Muscle layer of colon (tissue), 2 donors: ENCODE results near the gene BAG5.

Source experiments
- H3K27ac ChIP-seq: one replicate; pipeline ENCODE4 v1.7.0; 2013; ENCODE audit warnings: low read depth, mild to moderate bottlenecking, low read length, moderate library complexity
- H3K27me3 ChIP-seq, 2 donors: one replicate each; pipeline ENCODE4 v1.7.0; 2013; ENCODE audit warnings: low read length in 2 of 2, mild to moderate bottlenecking in 2 of 2; ENCODE audit not compliant: insufficient read depth in 2 of 2, control insufficient read depth in 1 of 2
- H3K36me3 ChIP-seq: one replicate; pipeline ENCODE4 v1.7.0; 2013; ENCODE audit warnings: mild to moderate bottlenecking, low read length; ENCODE audit not compliant: insufficient read depth
- H3K4me1 ChIP-seq: one replicate; pipeline ENCODE4 v1.7.0; 2013; ENCODE audit warnings: mild to moderate bottlenecking, low read length; ENCODE audit not compliant: insufficient read depth
- H3K4me3 ChIP-seq, 2 donors: one replicate each; pipeline ENCODE4 v1.7.0; 2013; ENCODE audit warnings: low read length in 2 of 2, low read depth in 1 of 2, mild to moderate bottlenecking in 1 of 2, moderate library complexity in 1 of 2
- H3K9ac ChIP-seq: one replicate; pipeline ENCODE4 v1.7.0; 2013; ENCODE audit warnings: low read length
- H3K9me3 ChIP-seq: one replicate; pipeline ENCODE4 v1.7.0; 2013; ENCODE audit warnings: mild to moderate bottlenecking, low read length
- donor health status: abdominal sarcoma.
- donor health status: Adenocarcinoma of cecum.

BAG5 gene

DNA sequence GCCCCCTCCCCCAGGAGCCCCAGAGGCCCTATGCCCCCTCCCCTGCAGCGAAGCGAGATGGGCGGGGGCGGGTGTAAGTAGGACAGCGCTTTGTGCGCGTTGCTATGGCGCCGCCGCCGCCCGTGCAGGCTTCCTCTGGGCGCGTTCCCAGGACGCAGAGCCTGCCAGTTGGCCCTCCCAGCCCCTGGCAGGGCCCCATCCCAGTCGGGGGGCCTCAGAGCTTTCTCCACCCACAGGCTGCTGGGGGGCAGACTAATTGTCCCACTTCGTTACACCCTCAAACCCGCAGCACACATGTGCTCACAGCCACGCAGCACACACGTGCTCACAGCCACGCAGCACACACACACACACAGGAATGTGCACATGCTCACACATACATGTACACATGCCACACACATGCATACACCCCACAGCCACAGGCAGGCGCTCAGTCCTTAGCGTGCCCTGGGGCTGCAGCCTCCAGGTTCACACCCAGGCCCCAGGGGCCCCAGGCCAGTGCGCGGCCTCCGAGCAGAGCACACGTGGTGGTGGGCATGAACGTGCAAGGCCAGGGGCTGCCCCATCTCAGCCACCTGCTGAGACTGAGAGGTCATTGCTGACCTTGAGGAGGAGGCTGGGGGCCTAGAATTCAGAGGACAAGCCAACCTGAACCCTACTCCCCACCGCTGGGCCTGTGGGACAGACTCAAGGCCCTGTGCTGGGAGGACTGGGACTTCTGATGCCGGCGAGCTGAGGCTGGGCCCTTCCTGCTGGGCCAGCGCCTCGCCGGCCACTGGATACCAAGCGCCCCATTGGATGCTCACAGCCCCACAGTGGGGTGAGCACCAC lies 17.9 kb downstream of the BAG5 start:
- Histone ChIP-seq H3K36me3 (no peaks in the 10 kb centered on the region), H3K27me3 (no peaks in the 10 kb centered on the region), H3K4me3 (no peak overlapping the region), H3K9me3 (no peaks in the 10 kb centered on the region), H3K9ac (no peak overlapping the region), H3K4me1 (peaks cover 87% of the 10 kb centered on the region), H3K27ac (peak overlapping the region; percentile 62)

DNA sequence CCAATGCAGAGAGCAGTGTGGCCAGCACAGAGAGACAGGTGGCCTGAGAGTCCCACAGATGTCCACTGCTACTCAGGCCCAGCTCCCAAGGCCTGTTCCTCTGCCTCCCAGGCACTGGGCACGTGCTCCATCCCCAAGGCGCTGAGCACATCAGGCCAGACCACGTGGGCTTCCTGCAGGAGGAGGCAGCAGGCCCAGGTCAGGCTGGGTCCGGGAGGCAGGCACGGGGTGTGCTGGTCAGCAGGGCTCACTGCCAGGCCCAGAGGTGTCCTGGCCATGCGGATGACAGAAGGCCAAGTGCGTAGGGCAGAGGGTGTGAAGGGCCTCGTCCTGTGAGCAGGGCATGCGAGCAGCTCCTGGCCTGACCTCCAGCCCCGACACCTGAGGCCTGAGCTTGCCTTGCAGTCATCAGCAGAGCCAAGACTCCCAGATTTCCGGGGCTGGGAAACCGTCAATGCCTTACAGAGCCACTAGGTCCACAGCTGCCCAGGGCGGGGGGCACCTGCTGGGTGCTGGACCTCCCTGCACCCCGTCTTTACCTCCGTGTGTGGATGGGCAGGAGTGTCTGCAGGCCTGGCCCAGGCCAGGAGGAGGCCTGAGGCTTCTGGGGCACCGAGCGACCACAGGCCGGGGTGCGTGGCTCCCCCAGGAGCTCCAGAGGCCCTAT lies 18.6 kb downstream of the BAG5 start:
- Histone ChIP-seq H3K4me3 (peak overlapping the region in 1 of 2 donors; percentile 35), H3K36me3 (no peaks in the 10 kb centered on the region), H3K9ac (no peak overlapping the region), H3K9me3 (no peaks in the 10 kb centered on the region), H3K4me1 (peaks cover 86% of the 10 kb centered on the region), H3K27ac (peak overlapping the region; percentile 59), H3K27me3 (no peaks in the 10 kb centered on the region)

DNA sequence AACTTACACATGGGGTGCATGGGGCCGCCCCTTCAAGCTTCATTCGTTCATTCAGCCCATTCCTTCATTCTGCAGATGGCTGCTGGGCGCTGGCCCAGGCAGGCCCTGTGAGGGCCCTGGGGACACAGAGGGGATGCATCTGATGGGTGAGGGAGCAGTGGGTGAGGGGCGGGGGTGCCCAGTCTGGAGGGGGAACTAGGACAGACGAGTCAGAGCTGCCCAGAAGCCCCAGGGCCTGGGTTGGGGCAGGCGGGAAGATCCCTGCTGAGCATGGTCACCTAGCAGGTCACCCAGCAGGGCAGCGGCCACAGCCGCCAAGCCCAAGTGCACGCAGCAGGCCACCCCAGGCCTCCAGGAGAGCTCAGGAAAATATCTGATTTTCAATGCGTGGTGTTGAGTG lies 19.3 kb downstream of the BAG5 start:
- no peaks in the 10 kb centered on the region for H3K36me3 ChIP-seq
- no peaks in the 10 kb centered on the region for H3K27me3 ChIP-seq
- no peak overlapping the region for H3K9ac ChIP-seq
- H3K4me1 ChIP-seq: peaks cover 86% of the 10 kb centered on the region
- no peaks in the 10 kb centered on the region for H3K9me3 ChIP-seq
- H3K27ac ChIP-seq: peak overlapping the region; percentile 59
- H3K4me3 ChIP-seq: no peak overlapping the region

DNA sequence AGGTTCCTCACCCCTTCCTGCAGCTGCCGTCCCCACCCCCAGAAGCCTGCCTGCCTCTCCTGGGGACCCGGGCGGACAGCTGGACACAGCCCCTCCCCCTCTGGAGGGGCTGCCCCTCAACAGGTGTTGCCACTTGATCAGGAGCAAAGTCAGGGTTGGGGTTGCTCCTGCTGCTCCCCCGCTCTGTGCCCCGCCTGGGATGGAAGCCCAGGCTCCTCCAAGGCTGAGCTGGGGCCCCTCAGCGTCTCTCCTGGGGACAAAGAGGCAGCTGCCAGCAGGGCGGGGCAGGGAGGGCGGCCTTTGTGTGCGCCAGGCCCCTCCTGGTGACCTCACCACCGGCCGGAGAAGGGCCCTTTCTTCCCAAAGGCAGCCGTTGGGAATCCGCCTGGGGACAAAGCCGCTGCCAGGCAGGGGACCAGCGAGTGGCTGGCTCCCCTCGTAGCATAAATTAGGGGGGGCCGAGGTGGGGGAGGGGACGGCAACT lies 19.8 kb downstream of the BAG5 start:
- peaks cover 82% of the 10 kb centered on the region for H3K4me1 ChIP-seq
- H3K27ac ChIP-seq: peak overlapping the region; percentile 59
- H3K4me3 ChIP-seq: peak overlapping the region in 1 of 2 donors; percentile 31
- no peaks in the 10 kb centered on the region for H3K9me3 ChIP-seq
- H3K27me3 ChIP-seq: no peaks in the 10 kb centered on the region
- no peaks in the 10 kb centered on the region for H3K36me3 ChIP-seq
- H3K9ac ChIP-seq: peak overlapping the region; percentile 4

DNA sequence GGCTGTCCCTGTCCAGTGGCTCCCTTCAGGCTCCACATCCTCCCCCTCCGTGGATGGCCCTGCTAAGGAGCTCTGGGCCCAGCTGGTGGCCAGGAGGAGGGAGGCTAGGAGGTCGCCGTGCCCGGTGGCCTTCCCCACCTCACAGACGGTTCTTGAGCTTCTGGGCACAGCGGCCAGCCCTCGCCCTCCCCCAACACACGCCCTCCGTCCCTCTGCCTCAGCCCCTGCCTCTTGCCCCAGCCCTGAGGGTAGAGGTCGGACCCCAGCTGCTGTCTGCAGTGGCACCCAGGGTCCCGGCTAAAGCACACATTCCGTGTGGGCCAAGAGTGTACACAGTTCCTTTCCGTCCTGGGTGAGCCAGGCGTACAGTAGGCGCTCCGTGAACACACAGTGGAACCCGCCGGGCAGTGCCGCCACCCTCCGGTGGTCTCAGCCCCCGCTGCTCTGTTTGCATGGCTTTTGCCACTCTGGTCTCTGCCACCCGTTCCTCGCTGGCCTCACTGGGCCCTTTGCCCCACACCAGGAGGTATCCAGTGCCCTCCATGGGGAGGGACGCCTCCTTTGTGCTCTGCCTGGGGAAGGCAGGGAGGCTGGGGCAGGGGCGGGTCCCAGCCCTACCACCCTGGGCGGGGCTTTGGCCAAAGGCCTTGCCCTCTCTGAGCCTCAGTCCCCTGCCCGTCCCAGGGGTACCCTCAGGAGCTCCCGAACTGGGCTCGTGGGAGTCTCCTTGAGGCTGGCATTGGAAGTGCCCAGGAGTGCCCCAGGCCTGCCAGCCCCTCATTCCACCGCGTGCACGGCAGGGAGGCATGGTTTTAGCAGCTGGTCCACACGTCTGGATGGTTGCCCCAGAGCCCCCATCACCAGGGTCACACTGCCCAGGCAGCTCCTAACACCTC lies 20.5 kb downstream of the BAG5 start:
- H3K36me3 ChIP-seq: no peaks in the 10 kb centered on the region
- peak overlapping the region; percentile 4 for H3K9ac ChIP-seq
- peak overlapping the region in 1 of 2 donors; percentile 31 for H3K4me3 ChIP-seq
- peaks cover 79% of the 10 kb centered on the region for H3K4me1 ChIP-seq
- H3K27ac ChIP-seq: peak overlapping the region; percentile 59
- no peaks in the 10 kb centered on the region for H3K9me3 ChIP-seq
- H3K27me3 ChIP-seq: no peaks in the 10 kb centered on the region

DNA sequence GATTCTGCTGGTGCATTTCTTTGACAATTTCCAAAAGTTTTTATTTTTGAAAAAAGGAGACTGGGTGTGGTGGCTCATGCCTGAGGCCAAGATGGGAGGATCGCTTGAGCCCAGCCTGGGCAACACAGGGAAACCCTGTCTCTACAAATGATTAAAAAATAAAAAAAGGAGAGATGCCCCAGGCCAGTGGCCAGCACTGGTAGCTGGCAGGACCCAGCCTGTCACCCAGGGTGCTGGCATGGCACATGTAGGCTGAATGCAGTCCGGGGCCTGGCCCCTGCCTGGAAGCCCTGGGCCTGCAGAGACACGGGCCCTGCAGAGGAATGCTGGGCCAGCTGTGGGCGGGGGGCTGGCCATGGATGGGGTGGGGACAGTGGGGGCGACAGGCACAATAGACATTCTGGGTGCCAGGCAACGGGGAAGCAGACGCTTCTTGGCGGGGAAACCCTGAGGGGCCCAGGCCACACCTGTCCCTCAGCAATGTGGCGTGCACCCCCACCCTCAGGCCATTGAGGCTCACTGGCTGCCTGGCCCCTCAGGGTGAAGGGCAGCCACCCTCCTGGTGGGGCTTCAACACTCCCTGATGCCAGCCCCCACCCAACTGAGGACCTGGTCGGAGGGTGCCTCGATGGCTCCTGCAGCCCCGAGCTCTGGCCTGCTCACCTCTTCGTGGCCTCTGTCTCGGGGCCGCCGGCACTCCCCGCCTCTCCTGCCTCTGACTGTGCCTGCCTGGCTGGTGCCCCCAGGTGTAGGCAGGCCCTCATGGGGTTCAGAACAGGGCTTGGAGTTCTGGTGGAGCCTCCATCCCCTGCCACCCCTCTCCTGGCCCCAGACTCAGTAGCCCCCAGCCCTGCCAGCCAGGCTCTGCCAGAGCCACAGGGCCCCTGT lies 21.4 kb downstream of the BAG5 start:
- Histone ChIP-seq H3K36me3 (no peaks in the 10 kb centered on the region), H3K4me3 (peak overlapping the region in 1 of 2 donors; percentile 31), H3K27ac (peak overlapping the region; percentile 59), H3K27me3 (no peaks in the 10 kb centered on the region), H3K4me1 (peaks cover 76% of the 10 kb centered on the region), H3K9me3 (no peaks in the 10 kb centered on the region), H3K9ac (no peak overlapping the region)

DNA sequence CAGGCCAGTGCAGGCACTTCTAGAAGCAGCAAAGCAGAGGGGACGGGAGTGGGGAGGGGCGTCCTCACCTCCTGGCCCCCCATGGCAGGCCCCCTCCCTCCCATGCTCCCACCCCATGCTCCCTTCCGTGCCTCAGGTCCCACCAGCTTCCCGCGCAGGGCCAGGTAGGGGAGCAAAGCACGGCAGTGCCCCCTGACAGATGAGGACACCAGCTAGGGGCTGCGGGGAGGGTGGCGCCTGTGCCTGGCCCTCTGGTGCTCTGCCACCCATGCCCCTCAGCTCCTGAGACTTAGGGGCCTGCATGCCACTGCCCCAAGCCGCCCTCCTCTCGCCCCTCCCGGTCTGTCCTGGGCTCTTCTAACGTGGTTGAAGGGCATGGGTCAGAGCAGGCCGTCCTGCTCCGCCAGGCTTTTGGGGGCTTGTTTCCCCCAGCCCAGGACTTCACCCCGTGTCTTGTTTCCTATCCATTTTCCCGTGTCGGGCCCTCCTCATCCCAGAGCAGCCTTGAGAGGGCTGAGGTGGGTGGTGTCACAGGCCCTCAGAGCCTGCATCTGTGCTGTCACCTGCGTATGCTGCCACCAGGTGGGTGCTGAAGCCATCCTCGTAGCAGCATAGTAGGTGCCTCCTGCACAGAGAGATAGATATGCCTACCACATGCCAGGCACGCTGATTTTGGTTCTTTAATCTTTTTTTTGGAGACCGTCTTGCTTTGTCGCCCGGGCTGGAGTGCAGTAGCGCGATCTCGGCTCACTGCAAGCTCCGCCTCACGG lies 23.2 kb downstream of the BAG5 start:
- Histone ChIP-seq H3K4me3 (no peak overlapping the region), H3K36me3 (no peaks in the 10 kb centered on the region), H3K9ac (no peak overlapping the region), H3K27me3 (no peaks in the 10 kb centered on the region), H3K27ac (peak overlapping the region; percentile 85), H3K4me1 (peaks cover 82% of the 10 kb centered on the region), H3K9me3 (no peaks in the 10 kb centered on the region)

DNA sequence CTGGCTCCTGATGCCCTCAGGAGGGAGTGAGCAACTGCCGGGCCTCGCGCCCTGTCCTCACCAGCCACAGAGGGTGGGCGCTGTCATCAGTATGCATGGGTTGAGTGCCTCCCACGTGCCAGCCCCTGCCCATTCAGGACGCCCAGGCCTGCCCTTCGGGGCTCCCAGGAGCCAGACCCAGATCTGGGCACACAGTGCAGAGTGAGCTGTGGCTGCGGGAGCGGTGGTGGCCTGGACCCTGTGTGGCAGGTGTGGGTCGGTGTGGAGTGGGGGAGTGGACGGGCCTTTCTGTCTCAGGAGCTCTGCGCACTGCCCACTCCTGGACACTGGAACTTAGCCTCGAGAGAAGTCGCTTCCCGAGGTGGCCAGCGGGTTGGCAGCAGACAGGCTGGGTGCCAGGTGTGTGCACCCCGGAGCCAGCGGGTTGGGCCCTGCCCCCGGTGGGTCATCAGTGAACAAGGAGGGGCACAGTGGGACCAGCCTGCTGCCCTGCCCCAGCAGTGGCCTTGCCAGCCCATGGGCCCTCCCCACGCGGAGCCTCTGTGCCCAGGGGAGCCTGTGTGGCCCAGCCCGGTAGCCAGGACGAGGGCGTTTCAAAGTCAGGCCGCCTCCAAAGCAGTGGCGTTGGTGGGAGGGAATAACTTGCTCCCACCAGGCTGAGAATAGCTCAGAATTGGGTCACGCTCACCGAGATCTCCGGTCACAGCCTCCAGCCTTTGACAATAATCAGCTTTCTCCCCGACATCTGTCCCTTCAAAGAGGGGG lies 24.0 kb downstream of the BAG5 start:
- H3K27me3 ChIP-seq: no peaks in the 10 kb centered on the region
- H3K27ac ChIP-seq: peak overlapping the region; percentile 85
- no peak overlapping the region for H3K9ac ChIP-seq

DNA sequence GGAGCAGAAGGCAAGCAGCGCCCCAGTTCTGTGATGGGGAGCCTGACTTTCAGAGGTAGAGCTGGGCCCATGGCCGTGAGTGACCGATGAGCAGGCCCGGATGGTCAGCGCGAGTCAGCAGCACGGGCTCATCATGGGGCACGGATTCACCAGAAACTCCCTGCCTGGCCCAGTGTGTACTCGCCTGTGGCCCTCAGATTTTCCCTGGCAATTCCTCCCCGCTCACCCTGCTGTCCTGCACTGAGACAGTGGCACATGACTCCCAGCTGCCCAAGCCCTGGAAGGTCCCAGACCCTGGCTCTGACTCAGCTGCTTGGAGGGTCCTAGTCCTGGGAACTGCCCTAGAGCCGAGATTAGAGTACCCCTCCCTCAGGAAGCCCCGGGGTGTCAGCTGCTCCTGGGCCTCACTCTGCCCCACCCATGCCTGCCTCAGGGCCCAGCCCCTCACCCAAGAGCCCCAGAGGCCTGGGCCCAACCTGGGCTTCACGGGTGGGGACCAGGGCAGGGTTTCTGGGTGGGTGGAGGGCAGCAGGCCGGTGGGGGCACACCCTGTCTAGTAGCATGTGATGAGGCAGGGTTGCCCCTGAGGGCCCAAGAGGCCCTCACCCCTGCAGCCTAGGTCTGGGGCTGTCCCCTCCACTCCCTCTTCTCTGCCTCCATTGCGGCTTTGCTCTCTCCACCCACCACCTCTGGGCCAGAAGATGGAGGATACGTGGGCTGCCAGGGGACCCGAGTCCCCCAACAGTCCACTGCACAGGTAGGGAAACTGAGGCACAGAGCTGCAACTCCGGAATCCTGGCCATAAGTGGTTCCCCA lies 25.1 kb downstream of the BAG5 start:
- no peaks in the 10 kb centered on the region for H3K9me3 ChIP-seq
- peaks cover 81% of the 10 kb centered on the region for H3K4me1 ChIP-seq
- H3K36me3 ChIP-seq: no peaks in the 10 kb centered on the region
- H3K27ac ChIP-seq: peak overlapping the region; percentile 90
- H3K27me3 ChIP-seq: no peaks in the 10 kb centered on the region
- H3K9ac ChIP-seq: no peak overlapping the region
- no peak overlapping the region for H3K4me3 ChIP-seq

More for the DNA sequence above, 24.0 kb downstream of the BAG5 start:
- Histone ChIP-seq H3K36me3 (no peaks in the 10 kb centered on the region), H3K4me3 (no peak overlapping the region), H3K4me1 (peaks cover 81% of the 10 kb centered on the region), H3K9me3 (no peaks in the 10 kb centered on the region)
